HG02884 (cell line): Measurements from ENCODE around the gene ST13.
"Not testable (repeated sequence)": the region's sequence is repeated elsewhere in the genome, so short reads cannot be mapped to it uniquely, and the experiment has no call there.

Source experiments
- ATAC-seq: cut with Tn5 transposase; IDR thresholded peaks from one replicate; pipeline ENCODE4 v1.9.1; 2021; ENCODE audit warnings: mild to moderate bottlenecking, moderate library complexity; ENCODE audit not compliant: unreplicated experiment

The ST13 gene

GRCh38 chr22:40856513-40857308 is at the start of gene ST13, which contains the start of gene XPNPEP3:
Gene ST13, minus strand, starts transcription at chr22:40856639. Its CDS starts 99 bp downstream, at chr22:40856540.
Gene XPNPEP3, plus strand, starts transcription at chr22:40857148. Its CDS starts 34 bp downstream, at chr22:40857182.
- peak; percentile 87 for ATAC-seq

GRCh38 chr22:40904101-40904500 is 47.7 kb upstream of the ST13 start:
- ATAC-seq = no peak

- ATAC-seq = no peak
These were observed 42.5 kb upstream of the ST13 start for GRCh38 chr22:40898850-40899357.

- no peak for ATAC-seq
These were observed 38.0 kb upstream of the ST13 start for GRCh38 chr22:40894417-40894816.

GRCh38 chr22:40890881-40891280 is 34.4 kb upstream of the ST13 start:
- no peak for ATAC-seq

GRCh38 chr22:40889116-40889515 is 32.7 kb upstream of the ST13 start:
- ATAC-seq = no peak

GRCh38 chr22:40878922-40879321 is 22.5 kb upstream of the ST13 start:
- ATAC-seq = no peak

GRCh38 chr22:40877488-40877887 is 21.0 kb upstream of the ST13 start:
- no peak for ATAC-seq

GRCh38 chr22:40876907-40877306 is 20.5 kb upstream of the ST13 start:
- ATAC-seq = no peak

GRCh38 chr22:40875111-40875510 is 18.7 kb upstream of the ST13 start:
- ATAC-seq = no peak

- ATAC-seq = no peak
These were observed 17.6 kb upstream of the ST13 start for GRCh38 chr22:40874016-40874415.

- not testable (repeated sequence) for ATAC-seq
These were observed 11.9 kb upstream of the ST13 start for GRCh38 chr22:40868379-40868778.

GRCh38 chr22:40867109-40867508 is 10.7 kb upstream of the ST13 start:
- no peak for ATAC-seq

- no peak for ATAC-seq
These were observed 6.1 kb upstream of the ST13 start for GRCh38 chr22:40862537-40862936.

- ATAC-seq = no peak
These were observed 5.6 kb upstream of the ST13 start, which contains the start of gene DNAJB7 for GRCh38 chr22:40862013-40862412. Gene DNAJB7, minus strand, starts transcription at chr22:40862113. Its CDS starts 119 bp downstream, at chr22:40861994.

- no peak for ATAC-seq
These were observed 943 bp upstream of the ST13 start for GRCh38 chr22:40857309-40857855.

- peak; percentile 25 for ATAC-seq
These were observed 393 bp downstream of the ST13 start for GRCh38 chr22:40855979-40856512.

- no peak for ATAC-seq
These were observed 1.1 kb downstream of the ST13 start for GRCh38 chr22:40855071-40855978.

- no peak for ATAC-seq
These were observed 2.5 kb downstream of the ST13 start for GRCh38 chr22:40853961-40854360.

- ATAC-seq = no peak
These were observed 3.1 kb downstream of the ST13 start for GRCh38 chr22:40853333-40853732.

- ATAC-seq = not testable (repeated sequence)
These were observed 10.6 kb downstream of the ST13 start for GRCh38 chr22:40845816-40846215.
